SK-N-SH treated with all-trans-retinoic acid at 6 μM for 48 hours (cell line): ENCODE data around the gene BZW2.

ENCODE experiments used
- BACH2 ChIP-seq: fragments of 250-450 bp; sonication (Bioruptor Pico); IDR thresholded peaks from 2 replicates; pipeline ENCODE4 v1.9.0; 2021; ENCODE audit warnings: mild to moderate bottlenecking, borderline replicate concordance
- ZNF565 ChIP-seq: fragments of 450-650 bp; formaldehyde crosslinking; conservative IDR thresholded peaks from 2 replicates; pipeline ENCODE4 v1.5.0; 2020; ENCODE audit warnings: low read depth, mild to moderate bottlenecking, moderate library complexity

GRCh38 chr7:16646472-16647072, 591 bp downstream of the BZW2 start:
- TF ChIP-seq ZNF565 (CRISPR knock-in tag) (no peak), BACH2 (CRISPR knock-in tag) (no peak)
